Loucy (cell line): ENCODE measurements around the gene TTYH3.

ENCODE experiments used
- H2AFZ ChIP-seq: fragments of 200-600 bp; sonication (generic); 2 replicates; pipeline ENCODE4 v1.6.0; 2016; ENCODE audit warnings: antibody characterized with exemption, mild to moderate bottlenecking, low read length, moderate library complexity
- H3F3A ChIP-seq: fragments of 200-600 bp; 2 replicates; pipeline ENCODE4 v1.6.0; 2016; ENCODE audit warnings: antibody characterized with exemption, low read depth, mild to moderate bottlenecking
- H3K27me3 ChIP-seq: fragments of 200-600 bp; sonication (generic); 2 replicates; pipeline ENCODE4 v1.6.1; 2014; ENCODE audit warnings: low read length, mild to moderate bottlenecking; ENCODE audit not compliant: insufficient read depth, poor library complexity, severe bottlenecking
- H3K36me3 ChIP-seq: fragments of 200-600 bp; sonication (generic); 2 replicates; pipeline ENCODE4 v1.6.1; 2016; ENCODE audit warnings: low read length; ENCODE audit not compliant: insufficient read depth
- H3K4me1 ChIP-seq: fragments of 200-600 bp; sonication (generic); 2 replicates; pipeline ENCODE4 v1.5.1; 2014; ENCODE audit warnings: low read length, mild to moderate bottlenecking; ENCODE audit not compliant: insufficient read depth, poor library complexity, severe bottlenecking
- H3K4me2 ChIP-seq: fragments of 200-600 bp; sonication (generic); 2 replicates; pipeline ENCODE4 v1.6.0; 2014; ENCODE audit warnings: antibody characterized with exemption, low read length, low read depth, mild to moderate bottlenecking; ENCODE audit not compliant: poor library complexity, severe bottlenecking
- H3K4me3 ChIP-seq: fragments of 200-600 bp; sonication (generic); 2 replicates; pipeline ENCODE4 v1.5.1; 2014; ENCODE audit warnings: low read length, mild to moderate bottlenecking, mixed read lengths; ENCODE audit not compliant: poor library complexity, severe bottlenecking
- H3K79me2 ChIP-seq: fragments of 200-600 bp; sonication (generic); 2 replicates; pipeline ENCODE4 v1.6.1; 2014; ENCODE audit warnings: low read length; ENCODE audit not compliant: insufficient read depth
- H3K9ac ChIP-seq: fragments of 200-600 bp; sonication (generic); 2 replicates; pipeline ENCODE4 v1.6.0; 2014; ENCODE audit warnings: mild to moderate bottlenecking, low read depth, low read length, moderate library complexity; ENCODE audit not compliant: poor library complexity, severe bottlenecking
- H3K9me2 ChIP-seq: fragments of 200-600 bp; sonication (generic); replicated peaks from 2 replicates; pipeline ENCODE4 v1.6.1; 2016; ENCODE audit warnings: low read depth, low read length, mixed read lengths
- H3K9me3 ChIP-seq: fragments of 200-600 bp; sonication (generic); 2 replicates; pipeline ENCODE4 v1.6.1; 2014; ENCODE audit warnings: mild to moderate bottlenecking, antibody characterized with exemption, low read length, low read depth; ENCODE audit not compliant: insufficient read depth
- H4K20me1 ChIP-seq: fragments of 200-600 bp; sonication (generic); 2 replicates; pipeline ENCODE4 v1.6.0; 2014; ENCODE audit warnings: antibody characterized with exemption, low read length, mild to moderate bottlenecking; ENCODE audit not compliant: insufficient read depth, poor library complexity, severe bottlenecking
- CTCF ChIP-seq: fragments of 200-600 bp; sonication (generic); conservative IDR thresholded peaks from 2 replicates; pipeline ENCODE4 v1.5.1; 2014; ENCODE audit warnings: mild to moderate bottlenecking, antibody characterized with exemption, low read length
- EZH2phosphoT487 ChIP-seq: fragments of 200-600 bp; IDR thresholded peaks from 2 replicates; pipeline ENCODE4 v1.6.1; 2018; ENCODE audit warnings: antibody characterized with exemption, mild to moderate bottlenecking, moderate library complexity, borderline replicate concordance

Gene TTYH3

GRCh38 chr7:2708547-2709310, 76.9 kb downstream of the TTYH3 start:
- peak overlapping the region; percentile 76 for H3K4me2 ChIP-seq
- TF ChIP-seq EZH2phosphoT487 (no peak), CTCF (no peak)
- H3K4me1 ChIP-seq, result peaks cover 77% of the 10 kb centered on the region
- H2AFZ ChIP-seq, result no peak overlapping the region
- H3K4me3 ChIP-seq, result no peak overlapping the region
- no peaks in the 10 kb centered on the region for H3K9me3 ChIP-seq
- no peaks in the 10 kb centered on the region for H3K9me2 ChIP-seq
- H3K9ac ChIP-seq, result peak overlapping the region; percentile 32
- no peaks in the 10 kb centered on the region for H4K20me1 ChIP-seq
- H3K79me2 ChIP-seq, result no peaks in the 10 kb centered on the region; the same call in 1 of the 2 replicates
- H3K27me3 ChIP-seq, result no peaks in the 10 kb centered on the region
- H3K36me3 ChIP-seq, result no peaks in the 10 kb centered on the region
- no peaks in the 10 kb centered on the region for H3F3A ChIP-seq

- no peaks in the 10 kb centered on the region for H3K36me3 ChIP-seq
- H3K9me3 ChIP-seq, result no peaks in the 10 kb centered on the region
- H3K27me3 ChIP-seq, result no peaks in the 10 kb centered on the region
- peaks cover 87% of the 10 kb centered on the region for H3K4me1 ChIP-seq
- H3K79me2 ChIP-seq, result no peaks in the 10 kb centered on the region; the same call in 1 of the 2 replicates
- H3K9me2 ChIP-seq, result no peaks in the 10 kb centered on the region
- peak overlapping the region; percentile 44 for H3K9ac ChIP-seq
- H3F3A ChIP-seq, result no peaks in the 10 kb centered on the region
- H2AFZ ChIP-seq, result no peak overlapping the region
- TF ChIP-seq CTCF (peak; percentile 75), EZH2phosphoT487 (no peak)
- no peaks in the 10 kb centered on the region for H4K20me1 ChIP-seq
- peak overlapping the region; percentile 6 for H3K4me3 ChIP-seq
- peak overlapping the region; percentile 76 for H3K4me2 ChIP-seq
Observed at GRCh38 chr7:2709553-2710285, 77.9 kb downstream of the TTYH3 start.

DNA sequence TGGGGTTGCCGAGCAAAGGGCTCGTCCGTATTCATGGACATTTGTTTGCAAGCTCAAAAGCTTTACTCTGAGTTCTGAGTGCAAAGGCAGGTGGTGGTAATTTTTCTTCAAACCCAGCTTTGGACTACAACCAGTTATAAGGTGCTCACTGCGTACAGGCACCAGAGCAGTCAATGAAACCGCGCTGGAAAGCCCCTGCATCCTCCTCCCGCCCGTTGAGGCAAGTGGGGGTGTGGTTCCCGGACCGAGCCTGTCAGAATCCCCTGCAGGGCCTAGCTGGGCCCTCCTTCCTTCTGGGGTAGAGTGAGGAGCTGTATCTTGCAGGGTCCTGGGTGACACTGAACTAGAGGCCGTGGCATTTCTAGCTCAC, 78.5 kb downstream of the TTYH3 start:
- H3K4me1 ChIP-seq, result peaks cover 87% of the 10 kb centered on the region
- H2AFZ ChIP-seq, result no peak overlapping the region
- H3F3A ChIP-seq, result no peaks in the 10 kb centered on the region
- H3K36me3 ChIP-seq, result no peaks in the 10 kb centered on the region
- H3K9ac ChIP-seq, result peak overlapping the region; percentile 44
- no peaks in the 10 kb centered on the region for H3K9me2 ChIP-seq
- no peaks in the 10 kb centered on the region for H3K9me3 ChIP-seq
- peak overlapping the region; percentile 76 for H3K4me2 ChIP-seq
- H4K20me1 ChIP-seq, result no peaks in the 10 kb centered on the region
- no peaks in the 10 kb centered on the region for H3K27me3 ChIP-seq
- H3K79me2 ChIP-seq, result no peaks in the 10 kb centered on the region; the same call in 1 of the 2 replicates
- TF ChIP-seq EZH2phosphoT487 (no peak), CTCF (no peak)
- H3K4me3 ChIP-seq, result peak overlapping the region; percentile 44
